Activated T-helper 1 cell treated with anti-CD3 and anti-CD28 coated beads, Interleukin-2, amount 50 U/mL, for 16 hours (primary cell): ENCODE data around the gene ALDH1A2.
"Not testable (repeated sequence)": the region's sequence is repeated elsewhere in the genome, so short reads cannot be mapped to it uniquely, and the experiment has no call there.

ENCODE experiments used
- DNase-seq, 2 donors: peaks; one replicate each; pipeline ENCODE4 v3.0.0-alpha.2; 2020; ENCODE audit warnings: low read depth in 1 of 2, low spot score in 1 of 2

Gene ALDH1A2

DNA sequence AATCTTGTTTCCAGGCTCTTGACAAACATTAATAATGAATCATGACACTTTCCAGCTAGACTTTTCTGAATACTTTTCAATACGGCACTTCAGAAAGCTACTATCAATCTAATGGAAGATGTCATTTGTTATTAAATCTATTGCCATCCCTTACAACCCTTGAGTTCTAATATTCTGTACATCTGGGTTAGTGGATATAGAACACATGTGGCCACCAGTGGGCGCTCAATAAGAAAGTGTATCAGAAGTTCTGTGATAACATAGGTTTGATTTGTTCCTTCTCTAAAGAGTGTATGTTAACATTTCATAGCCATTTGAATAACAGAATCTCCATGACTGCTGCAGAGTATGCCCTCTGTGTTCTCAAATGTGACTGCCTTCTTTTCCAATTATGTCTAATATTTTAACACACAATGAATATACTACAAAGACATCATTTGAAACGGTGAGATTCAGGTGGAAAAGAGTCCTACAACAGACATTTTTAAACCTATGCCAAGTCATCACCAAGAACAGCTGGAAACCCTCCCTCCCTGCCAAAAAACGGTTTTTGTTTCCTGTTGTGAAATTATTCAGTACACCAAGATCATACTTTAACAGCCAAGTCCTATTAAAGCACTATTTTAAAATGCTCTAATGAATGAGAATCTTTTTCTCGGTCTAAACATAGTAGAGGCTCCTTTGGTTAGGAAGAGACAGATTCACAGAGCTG lies 22.2 kb downstream of the ALDH1A2 start:
- DNase-seq, result no peak

DNA sequence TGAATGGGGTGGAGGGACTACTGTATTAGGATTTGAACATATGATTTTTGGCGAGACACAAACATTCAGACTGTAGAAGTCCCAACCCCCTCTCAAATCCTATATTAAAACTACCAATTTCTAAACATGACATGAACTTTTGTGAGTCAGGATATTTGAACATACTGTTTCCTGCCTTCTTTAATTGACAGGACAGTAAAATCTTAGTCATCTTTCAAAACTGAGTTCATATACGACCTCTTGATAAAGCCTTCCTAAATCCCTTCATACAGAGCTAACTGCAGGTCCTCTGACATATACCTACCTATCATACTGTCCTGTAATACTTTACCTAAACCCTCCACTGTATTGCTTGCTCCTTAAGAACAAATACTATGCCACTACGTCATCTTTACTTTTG lies 23.5 kb downstream of the ALDH1A2 start:
- no peak for DNase-seq

DNA sequence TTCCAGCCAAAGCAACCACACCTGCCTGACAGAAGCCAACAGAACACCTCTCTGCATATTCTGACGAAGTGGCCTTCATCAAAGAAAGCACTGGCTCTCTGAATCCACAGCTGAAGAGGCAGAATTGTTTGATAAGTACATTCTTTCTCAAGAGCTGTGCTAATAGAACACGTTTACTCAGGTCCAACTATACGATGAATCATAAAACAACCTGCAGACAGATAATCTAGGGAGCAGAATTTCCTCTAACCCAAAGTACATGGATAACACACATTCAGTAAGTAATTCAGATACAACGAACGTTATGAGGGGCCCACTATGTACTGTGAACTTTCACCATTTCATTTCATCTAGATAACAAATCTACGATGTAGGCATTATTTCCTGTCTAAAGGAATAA lies 25.4 kb downstream of the ALDH1A2 start:
- no peak for DNase-seq

DNA sequence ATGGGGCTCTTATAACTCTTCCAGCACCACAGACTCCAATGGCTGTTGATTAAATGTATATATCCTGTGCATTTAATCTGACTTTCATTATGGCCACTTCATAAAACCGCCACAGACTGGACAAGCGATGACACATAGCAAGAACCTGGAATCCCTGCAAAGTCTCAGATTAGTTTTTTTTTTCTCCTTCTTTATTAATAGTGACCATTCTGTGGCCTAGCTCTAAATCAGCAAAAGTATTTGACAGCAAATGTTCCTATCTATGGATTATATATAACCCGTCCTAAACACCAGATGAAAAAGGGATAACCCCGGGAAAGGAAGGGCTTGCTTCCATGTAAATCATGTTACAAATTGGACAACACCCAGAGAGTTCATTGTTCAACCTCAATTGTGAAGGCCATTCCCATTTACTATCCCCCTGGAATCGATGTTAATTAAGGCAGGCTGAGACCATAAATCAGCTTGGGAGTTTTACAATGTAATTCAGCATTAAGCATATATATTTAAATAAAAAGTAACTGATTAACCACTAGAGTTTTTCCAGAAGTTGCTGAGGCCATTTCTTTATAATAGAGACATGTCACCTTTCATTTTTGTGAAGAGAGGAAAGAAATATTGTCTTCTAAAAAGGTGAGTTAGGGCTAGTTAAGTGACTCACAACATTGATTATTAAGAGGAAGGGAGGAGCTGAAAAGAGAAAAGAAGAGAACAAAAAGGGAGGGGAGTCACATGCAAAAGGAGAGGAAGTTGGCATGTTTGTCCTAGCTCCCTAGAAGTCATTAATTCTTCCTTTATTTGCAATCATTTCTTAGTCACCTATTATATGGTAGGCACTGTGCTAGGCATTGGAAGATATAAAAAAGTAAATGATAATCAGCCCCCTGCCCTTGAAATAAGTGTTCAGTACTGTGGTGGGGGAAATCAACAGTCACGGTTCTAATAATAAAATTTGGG lies 26.2 kb downstream of the ALDH1A2 start:
- no peak for DNase-seq

DNA sequence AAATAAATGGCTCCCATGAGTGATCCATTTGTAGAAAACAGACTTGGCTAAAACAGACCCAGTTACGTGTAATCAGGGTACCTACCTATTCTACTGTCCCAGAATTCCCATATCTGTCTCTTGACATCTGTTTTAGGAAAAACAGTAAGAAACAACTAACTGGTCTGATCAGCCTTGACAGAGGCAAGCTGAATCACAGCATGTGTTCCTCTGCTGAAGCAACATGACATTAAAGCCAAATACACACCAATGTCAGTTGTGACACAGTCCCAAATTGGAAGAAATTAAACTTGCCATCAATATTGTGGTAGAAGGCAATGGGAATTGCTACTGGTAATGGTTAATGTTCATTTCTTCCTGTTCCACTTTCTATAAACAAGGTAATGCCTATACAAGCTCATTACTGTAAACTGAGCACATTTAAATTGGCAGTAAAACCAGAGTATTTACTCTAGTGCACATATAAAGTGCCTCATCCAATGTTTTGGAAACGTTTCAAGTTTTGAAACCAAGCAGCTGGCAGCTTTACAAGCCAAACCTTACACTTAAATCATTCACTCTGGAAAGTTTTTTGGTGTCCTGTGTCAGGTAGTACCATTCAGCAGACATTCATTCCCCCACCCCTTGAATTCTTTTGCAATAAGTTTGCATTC lies 27.0 kb downstream of the ALDH1A2 start:
- DNase-seq, result no peak

DNA sequence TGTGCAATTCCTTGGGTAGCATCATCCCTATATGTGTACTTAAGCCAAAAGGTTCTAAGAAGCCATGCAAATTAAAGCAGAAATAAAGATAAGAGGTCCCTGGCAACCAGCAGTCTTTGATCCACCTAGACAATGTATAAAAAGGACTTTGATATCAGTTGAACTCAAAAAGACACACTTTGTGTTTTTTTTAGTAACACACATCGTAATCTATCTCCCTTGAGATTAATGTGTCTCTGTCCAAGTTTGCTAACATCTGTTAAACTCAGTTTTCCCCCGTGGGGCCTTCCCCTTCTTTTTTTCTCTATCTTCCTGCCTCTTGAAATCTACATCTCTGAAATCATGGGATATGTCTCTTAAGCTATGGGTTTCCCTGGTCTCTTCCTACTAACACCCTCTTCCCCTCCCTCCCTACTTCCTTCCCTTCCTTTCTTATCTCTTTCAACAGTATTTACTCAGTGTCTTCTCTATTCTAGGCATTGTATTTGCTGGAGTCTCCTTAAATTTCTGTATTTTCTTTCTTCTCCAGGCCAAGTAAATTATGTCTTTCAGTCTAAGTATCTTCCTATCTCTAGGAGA lies 27.7 kb downstream of the ALDH1A2 start:
- no peak for DNase-seq

DNA sequence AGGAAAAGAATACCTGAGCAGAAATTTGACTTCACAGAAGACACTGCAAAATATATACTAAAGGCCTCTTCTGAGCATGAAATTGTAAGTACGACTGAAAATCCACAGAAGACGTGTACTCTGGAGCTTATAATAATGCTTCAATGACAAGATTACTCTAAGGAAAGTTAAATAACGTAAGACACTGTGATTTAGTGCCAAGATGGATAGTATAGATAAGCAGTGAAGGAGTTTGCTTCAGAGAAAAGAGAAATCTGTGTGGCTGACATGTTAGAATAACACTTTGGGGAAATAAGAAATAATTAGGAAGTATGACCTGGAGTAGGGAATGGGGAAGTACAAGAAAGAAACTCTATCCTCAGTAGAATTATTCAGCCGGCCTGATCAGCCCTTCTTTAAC lies 28.9 kb downstream of the ALDH1A2 start:
- no peak for DNase-seq

DNA sequence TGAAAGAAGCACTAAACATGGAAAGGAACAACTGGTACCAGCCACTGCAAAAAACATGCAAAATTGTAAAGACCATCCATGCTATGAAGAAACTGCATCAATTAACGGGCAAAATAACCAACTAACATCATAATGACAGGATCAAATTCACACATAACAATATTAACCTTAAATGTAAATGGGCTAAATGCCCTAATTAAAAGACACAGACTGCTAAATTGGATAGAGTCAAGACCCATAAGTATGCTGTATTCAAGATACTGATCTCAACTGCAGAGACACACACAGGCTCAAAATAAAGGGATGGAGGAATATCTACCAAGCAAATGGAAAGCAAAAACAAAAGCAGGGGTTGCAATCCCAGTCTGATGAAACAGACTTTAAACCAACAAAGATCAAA lies 37.1 kb downstream of the ALDH1A2 start:
- DNase-seq, result not testable (repeated sequence)

DNA sequence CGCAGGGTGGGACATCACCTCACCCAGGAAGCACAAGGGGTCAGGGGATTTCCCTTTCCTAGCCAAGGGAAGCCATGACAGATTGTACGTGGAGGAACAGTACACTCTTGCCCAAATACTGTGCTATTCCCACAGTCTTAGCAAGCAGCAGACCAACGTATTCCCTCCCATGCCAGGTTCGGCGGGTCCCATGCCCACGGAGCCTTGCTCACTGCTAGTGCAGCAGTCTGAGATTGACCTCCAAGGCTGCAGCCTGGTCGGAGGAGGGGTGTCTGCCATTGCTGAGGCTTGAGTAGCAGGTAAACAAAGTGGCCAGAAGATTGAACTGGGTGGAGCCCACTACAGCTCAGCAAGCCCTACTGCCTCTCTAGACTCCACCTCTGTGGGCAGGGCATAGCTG lies 39.0 kb downstream of the ALDH1A2 start:
- no peak for DNase-seq

DNA sequence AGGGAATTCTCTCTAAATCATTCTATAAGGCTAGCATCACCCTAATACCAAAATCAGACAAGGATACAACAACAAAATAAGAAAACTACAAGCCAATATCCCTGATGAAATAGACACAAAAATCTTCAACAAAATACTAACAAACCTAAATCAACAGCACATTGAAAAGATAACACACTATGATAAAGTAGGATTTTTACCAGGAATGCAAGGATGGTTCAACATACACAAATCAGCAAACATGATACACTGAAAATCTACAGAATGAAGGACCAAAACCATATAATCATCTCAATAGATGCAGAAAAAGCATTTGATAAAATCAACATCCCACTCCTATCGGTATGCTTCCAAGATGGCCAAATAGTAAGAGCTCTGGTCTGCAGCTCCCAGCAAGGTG lies 39.5 kb downstream of the ALDH1A2 start:
- no peak for DNase-seq

DNA sequence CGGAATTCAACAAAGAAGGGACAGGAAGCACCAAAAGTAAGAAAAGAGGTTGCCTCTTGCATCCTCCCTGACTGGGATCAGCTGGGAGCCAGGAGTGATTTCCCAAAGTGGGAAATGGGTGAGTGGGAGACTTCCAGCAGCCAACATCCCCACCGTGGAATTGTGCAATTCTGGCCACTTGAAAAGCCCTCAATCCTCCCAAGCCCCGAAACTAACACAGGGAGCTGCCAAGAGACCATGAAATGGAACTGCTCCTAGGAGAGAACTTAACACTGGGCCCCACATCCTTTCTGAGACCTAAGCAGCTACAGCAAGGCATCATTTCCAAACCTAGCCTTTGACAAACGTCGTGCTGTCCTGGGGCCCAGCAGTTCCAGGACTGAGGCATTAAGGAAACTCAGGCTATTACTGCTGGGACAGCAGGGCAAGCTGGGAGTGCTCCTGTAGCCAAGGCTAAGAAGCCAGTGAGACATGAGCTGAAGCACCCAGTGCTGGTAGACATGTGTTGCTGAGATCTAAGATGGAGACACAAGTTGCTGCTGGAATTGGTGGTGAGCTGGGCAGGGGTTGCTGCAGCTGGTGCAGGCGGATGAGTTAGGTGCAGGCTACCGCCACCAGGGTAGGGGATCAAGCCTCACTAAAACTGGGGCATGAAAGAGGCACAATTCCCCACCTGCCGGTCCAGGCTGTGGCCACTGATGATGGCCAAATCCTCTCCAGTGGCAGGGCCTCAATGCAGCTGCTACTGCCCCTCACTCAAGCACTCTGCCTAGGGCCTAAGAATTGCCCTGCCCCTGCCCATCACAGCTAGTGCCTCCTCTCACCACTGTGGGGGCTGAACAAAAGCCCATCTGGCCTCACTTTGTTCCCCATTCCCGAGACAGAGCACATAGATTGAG lies 43.9 kb downstream of the ALDH1A2 start:
- no peak for DNase-seq

DNA sequence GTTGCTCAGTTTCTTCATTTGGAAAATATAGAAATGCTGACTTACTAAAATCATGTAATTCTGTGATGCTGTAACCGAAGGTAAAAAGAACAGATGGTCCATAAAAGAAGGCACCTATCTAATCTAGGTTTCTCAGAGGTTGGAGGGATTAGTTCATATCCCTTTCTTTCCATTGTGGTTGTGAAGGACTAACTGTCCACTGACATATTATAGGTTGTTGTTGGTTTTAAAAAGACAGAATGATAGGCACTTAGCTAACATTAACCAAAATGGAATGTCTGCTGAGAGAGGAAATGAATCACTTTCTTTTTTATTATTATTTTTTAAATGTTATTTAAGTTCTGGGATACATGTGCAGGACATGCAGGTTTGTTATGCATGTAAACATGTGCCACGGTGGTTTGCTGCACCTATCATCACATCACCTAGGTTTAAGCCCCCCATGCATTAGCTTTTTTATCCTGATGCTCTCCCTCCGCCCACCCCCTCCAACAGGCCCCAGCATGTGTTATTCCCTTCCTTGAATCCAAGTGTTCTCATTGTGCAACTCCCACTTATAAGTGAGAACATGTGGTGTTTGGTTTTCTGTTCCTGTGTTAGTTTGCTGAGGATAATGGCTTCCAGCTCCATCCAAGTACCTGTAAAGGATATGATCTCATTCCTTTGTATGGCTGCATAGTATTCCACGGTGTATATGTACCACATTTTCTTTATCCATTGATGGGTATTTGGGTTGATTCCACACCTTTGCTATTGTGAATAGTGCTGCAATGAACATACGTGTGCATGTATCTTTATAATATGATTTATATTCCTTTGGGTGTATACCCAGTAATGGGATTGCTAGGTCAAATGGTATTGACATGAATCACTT lies 45.8 kb downstream of the ALDH1A2 start:
- no peak for DNase-seq

DNA sequence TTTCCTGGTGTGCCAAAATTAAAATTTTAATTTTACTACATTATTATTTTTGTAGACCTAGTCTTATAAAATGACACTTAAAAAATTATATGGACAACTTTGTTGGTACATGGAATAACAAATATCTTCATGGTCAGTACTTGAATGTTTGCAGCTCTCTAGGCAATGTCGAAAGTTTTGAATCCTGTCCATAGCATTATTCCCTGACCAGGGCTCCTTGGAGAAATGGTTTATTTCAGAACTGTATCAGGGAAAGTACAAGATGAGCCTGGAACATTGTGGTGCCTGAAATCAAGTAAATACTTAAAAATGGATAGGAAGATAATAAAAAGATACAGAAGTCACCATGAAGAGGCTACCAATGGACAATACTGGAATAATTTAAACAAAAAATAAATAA lies 47.6 kb downstream of the ALDH1A2 start:
- no peak for DNase-seq

DNA sequence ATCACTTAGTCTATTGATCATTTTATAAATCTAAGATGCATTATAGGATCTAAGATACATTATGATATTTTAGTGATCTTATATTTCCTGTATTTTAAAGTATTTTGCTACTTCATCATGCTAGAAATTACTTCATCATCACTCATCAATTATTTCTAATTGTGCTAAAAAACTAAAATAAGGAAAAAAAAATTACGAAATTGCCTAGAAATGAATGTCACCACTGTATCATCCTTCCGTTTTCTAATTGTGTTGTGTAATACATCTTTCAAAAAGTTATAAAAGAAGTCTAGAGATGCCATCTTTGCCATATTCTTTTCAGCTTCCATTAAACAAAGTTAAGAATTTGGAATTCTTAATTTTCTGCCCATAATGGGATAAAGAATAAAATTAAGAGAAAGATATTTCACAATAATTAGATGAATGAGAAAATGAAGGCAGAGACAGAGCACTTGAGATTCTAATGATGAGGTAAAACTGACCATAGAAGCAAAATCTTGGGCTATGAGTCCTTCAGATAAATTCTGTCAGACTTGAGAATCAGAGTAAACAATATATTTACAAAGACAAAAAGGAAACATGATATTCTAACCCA lies 48.8 kb downstream of the ALDH1A2 start:
- no peak for DNase-seq

DNA sequence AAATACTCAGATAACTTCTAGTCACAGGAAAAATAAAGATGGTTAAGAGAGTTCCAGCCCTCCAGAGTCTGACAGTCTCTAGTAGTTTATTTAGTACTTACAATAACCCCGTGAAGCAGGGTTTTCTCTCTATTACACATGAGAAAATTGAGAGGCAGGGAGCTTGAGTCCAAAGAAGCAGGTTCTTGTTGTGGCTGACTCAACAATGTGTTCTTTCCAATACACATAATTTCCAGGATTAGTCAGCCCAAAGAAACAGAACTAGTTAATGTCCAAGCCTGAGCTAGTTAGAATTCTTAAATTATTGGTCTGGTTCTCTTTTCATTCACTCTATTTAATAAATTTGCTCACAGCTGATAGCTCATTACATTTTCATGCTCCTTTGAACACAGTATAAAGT lies 49.9 kb downstream of the ALDH1A2 start:
- no peak for DNase-seq

DNA sequence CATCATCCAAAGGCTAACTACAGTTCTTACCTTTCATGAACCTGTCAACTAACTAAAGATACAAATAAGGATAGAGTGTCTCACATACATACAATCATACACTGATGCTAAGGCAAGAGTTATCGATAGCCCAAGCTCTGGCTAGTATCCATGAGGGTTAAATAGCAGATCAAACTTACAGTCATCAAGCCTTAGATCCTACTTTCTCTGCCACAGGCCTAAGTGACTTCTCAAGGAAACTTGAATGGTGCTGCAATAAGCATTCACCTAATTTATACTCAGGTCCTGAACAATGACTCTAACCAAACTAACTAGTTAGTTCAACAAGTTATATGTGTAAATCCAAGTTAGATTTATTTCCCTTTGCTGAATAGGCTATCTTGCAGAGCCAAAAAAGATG lies 51.0 kb downstream of the ALDH1A2 start:
- DNase-seq, result no peak

DNA sequence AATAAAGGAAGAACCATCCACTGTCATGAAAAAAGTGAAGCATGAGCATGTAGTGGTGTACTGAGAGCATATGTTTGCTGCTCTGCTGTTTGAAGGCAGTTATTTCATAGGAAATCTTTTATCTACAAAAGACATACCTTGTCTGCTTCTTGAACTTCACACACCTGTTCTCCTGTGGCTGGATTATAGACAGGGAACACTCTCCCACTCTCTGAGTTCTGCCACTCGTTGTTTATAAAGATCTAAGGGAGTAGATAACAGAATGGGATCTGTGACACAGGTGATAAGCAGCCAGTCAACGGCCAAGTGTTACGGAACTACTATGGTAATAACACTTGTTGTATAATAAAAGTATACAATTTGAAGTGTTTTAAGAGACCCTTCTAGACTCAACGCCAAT lies 51.5 kb downstream of the ALDH1A2 start:
- DNase-seq, result no peak

DNA sequence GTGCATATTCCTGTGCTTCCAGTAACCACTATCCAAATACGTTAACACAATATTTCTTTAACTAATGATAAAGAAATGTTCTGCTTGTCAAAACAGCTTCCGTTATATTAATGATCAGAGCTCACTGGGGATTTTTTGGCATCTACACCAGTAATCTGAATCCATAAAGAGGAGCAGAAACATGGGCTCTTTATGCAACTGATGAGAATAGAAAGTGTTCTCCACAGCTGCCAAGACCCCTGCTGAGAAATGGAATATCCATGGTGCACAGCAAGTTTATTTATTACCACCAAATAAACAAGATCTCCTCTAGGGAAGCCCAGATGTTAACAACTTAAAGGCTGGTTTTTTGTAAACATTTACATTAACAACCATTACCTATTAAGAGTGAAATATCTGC lies 54.5 kb downstream of the ALDH1A2 start:
- no peak for DNase-seq

DNA sequence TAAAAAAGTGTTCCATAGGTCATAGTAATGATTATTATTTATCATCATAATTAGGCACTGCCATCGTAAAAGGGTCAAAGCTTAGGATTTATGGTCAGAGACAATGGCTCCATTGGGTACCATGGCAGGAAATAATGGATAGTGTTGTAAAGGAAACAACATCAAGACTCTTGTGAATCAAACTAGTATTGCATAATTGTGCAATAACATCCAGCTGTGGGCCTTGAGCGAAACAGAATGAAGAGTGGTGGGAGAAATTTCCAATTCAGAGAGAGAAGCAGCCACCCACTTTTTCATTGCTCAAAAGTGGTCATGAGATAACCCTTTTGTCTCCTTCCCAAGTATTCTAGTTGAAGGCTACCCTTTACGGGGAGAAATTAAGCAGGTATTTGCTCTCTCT lies 61.7 kb downstream of the ALDH1A2 start:
- DNase-seq, result no peak
